CD14-positive monocyte (primary cell): ENCODE results near the gene TMEM132C. TPM values are rescaled to one million over a fixed set of nuclear protein-coding genes. Genes with fewer than 3 reads are reported as not detected.

Experiments used
- DNase-seq, 3 donors: peaks; one replicate each; pipeline ENCODE4 v3.0.0-alpha.2; 2011 to 2022
- H2AFZ ChIP-seq: 2 replicates; pipeline ENCODE4 v1.6.0; 2012; ENCODE audit warnings: mild to moderate bottlenecking, low read depth, low read length, inconsistent platforms; ENCODE audit not compliant: insufficient read depth, poor library complexity, severe bottlenecking
- H3K27ac ChIP-seq, 2 donors: 1 replicate in 1 of 2; 2 replicates in 1 of 2; pipeline ENCODE4 v1.5.1; 2012 to 2013; ENCODE audit warnings: low read length in 2 of 2, control low read depth in 1 of 2, inconsistent platforms in 1 of 2, low read depth in 1 of 2, mild to moderate bottlenecking in 1 of 2
- H3K27me3 ChIP-seq, 2 donors: one replicate each; pipeline versions ENCODE4 v1.6.0 to v1.6.1; 2011 to 2013; ENCODE audit warnings: low read length in 2 of 2; ENCODE audit not compliant: control insufficient read depth in 2 of 2, insufficient read depth in 2 of 2
- H3K36me3 ChIP-seq, 2 donors: replicated peaks in 1 of 2; 1 replicate in 1 of 2; 2 replicates in 1 of 2; pipeline versions ENCODE4 v1.5.1 to v1.6.1; 2012 to 2013; ENCODE audit warnings: low read length in 2 of 2, control low read depth in 1 of 2, inconsistent platforms in 1 of 2, mild to moderate bottlenecking in 1 of 2; ENCODE audit not compliant: insufficient read depth in 2 of 2, control insufficient read depth in 1 of 2
- H3K4me1 ChIP-seq, 2 donors: 1 replicate in 1 of 2; 2 replicates in 1 of 2; pipeline versions ENCODE4 v1.5.1 to v1.6.1; 2012 to 2013; ENCODE audit warnings: low read length in 2 of 2, control low read depth in 1 of 2, inconsistent platforms in 1 of 2, mild to moderate bottlenecking in 1 of 2, moderate library complexity in 1 of 2; ENCODE audit not compliant: insufficient read depth in 2 of 2, control insufficient read depth in 1 of 2
- H3K4me2 ChIP-seq: replicated peaks from 2 replicates; pipeline ENCODE3; 2012; ENCODE audit warnings: low read length, moderate library complexity, mild to moderate bottlenecking; ENCODE audit not compliant: poor library complexity, severe bottlenecking; ENCODE audit errors: extremely low read depth
- H3K4me3 ChIP-seq, 3 experiments: fragments of 200-600 bp in 1 of 3; sonication (generic) in 1 of 3; replicated peaks in 1 of 3; 1 replicate in 2 of 3; 2 replicates in 1 of 3; pipeline ENCODE4 v1.5.1; 2011 to 2013; ENCODE audit warnings: low read length in 3 of 3, mild to moderate bottlenecking in 3 of 3, control low read depth in 2 of 3, low read depth in 2 of 3, inconsistent platforms in 1 of 3, moderate library complexity in 1 of 3
- H3K79me2 ChIP-seq: 2 replicates; pipeline ENCODE4 v1.6.0; 2012; ENCODE audit warnings: mild to moderate bottlenecking, control low read depth, inconsistent platforms, low read length, moderate library complexity; ENCODE audit not compliant: insufficient read depth
- H3K9ac ChIP-seq: 2 replicates; pipeline ENCODE4 v1.6.0; 2017; ENCODE audit warnings: low read length, mild to moderate bottlenecking; ENCODE audit not compliant: insufficient read depth, poor library complexity, severe bottlenecking
- H3K9me3 ChIP-seq, 2 donors: replicated peaks in 1 of 2; 1 replicate in 1 of 2; 2 replicates in 1 of 2; pipeline versions ENCODE4 v1.5.1 to v1.6.1; 2012 to 2013; ENCODE audit warnings: low read length in 2 of 2, control low read depth in 1 of 2; ENCODE audit not compliant: control insufficient read depth in 1 of 2, insufficient read depth in 1 of 2
- H4K20me1 ChIP-seq: 2 replicates; pipeline ENCODE4 v1.6.0; 2012; ENCODE audit warnings: mild to moderate bottlenecking, low read length, control low read depth, moderate library complexity; ENCODE audit not compliant: insufficient read depth
- H3K27ac Mint-ChIP-seq, 7 donors: one replicate each; pipeline ENCODE4 v1.8.0; 2020; ENCODE audit warnings: mild to moderate bottlenecking in 7 of 7, mixed read lengths in 7 of 7, moderate library complexity in 6 of 7, inconsistent platforms in 2 of 7
- H3K27me3 Mint-ChIP-seq, 3 donors: one replicate each; pipeline ENCODE4 v1.8.0; 2021 to 2022; ENCODE audit warnings: low read depth in 3 of 3, mild to moderate bottlenecking in 3 of 3, mixed read lengths in 3 of 3, moderate library complexity in 3 of 3, inconsistent platforms in 1 of 3
- H3K36me3 Mint-ChIP-seq, 2 donors: one replicate each; pipeline ENCODE4 v1.8.0; 2020; ENCODE audit warnings: mixed read lengths in 2 of 2, inconsistent platforms in 1 of 2, mild to moderate bottlenecking in 1 of 2
- H3K4me1 Mint-ChIP-seq: one replicate; pipeline ENCODE4 v1.8.0; 2020; ENCODE audit warnings: mild to moderate bottlenecking, mixed read lengths
- H3K4me3 Mint-ChIP-seq, 2 donors: one replicate each; pipeline ENCODE4 v1.8.0; 2020; ENCODE audit warnings: mild to moderate bottlenecking in 2 of 2, mixed read lengths in 2 of 2, moderate library complexity in 1 of 2
- H3K9me3 Mint-ChIP-seq, 7 donors: one replicate each; pipeline ENCODE4 v1.8.0; 2020 to 2022; ENCODE audit warnings: mixed read lengths in 7 of 7, mild to moderate bottlenecking in 6 of 7, moderate library complexity in 6 of 7, inconsistent platforms in 2 of 7
- WGBS: methylation state at CpG from one replicate; pipeline ENCODE4 v1.1.5; 2013; ENCODE audit warnings: missing lambda C conversion rate; ENCODE audit not compliant: insufficient coverage; 5-methylcytosine and 5-hydroxymethylcytosine counted together
- intact Hi-C, 2 donors: fragments of 100-400 bp; cut with micrococcal nuclease; formaldehyde crosslinking; loops; one replicate each; pipeline versions ENCODE4 v1.15.0 to v1.15.1; 2023
- polyA plus RNA-seq, 3 donors: library from polyadenylated mRNA; depleted of rRNA in 1 of 3; unstranded in 2 of 3; stranded (reverse) in 1 of 3; fragments of 300-500 nt in 2 of 3; fragments of >200 nt in 1 of 3; fragmentation: Illumina TruSeq in 2 of 3; gene quantifications; 1 replicate in 2 of 3; 2 replicates in 1 of 3; pipeline ENCODE4 v1.2.3, GENCODE V29; 2012 to 2021
- TF ChIP-seq, protein P1 (sequence below): fragments of 200-600 bp; IDR thresholded peaks from one replicate; pipeline ENCODE4 v1.8.0; 2022; ENCODE audit warnings: antibody characterized with exemption, mild to moderate bottlenecking

The TMEM132C gene
- polyA plus RNA-seq, 3 donors: not detected

DNA sequence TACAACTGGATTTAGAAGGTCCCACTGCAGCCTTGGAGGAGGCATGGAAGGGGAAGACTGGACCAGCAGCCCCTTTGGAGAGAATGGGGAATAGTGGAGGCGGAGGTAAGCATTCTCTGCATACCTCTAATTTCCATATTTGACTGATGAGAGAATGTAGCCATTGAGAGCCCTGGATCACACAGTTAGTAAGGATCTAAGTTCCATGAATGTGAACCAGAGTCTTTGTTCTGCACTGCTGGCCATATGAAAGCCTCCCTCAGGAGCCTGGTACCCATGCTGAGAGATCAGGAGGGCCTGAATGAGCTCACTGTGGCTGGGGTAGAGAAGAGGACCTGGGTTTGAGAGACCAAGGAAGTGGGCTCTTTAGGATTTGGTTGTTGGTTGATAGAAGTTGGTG, 192.1 kb downstream of the TMEM132C start:
- TF ChIP-seq, protein P1, sequence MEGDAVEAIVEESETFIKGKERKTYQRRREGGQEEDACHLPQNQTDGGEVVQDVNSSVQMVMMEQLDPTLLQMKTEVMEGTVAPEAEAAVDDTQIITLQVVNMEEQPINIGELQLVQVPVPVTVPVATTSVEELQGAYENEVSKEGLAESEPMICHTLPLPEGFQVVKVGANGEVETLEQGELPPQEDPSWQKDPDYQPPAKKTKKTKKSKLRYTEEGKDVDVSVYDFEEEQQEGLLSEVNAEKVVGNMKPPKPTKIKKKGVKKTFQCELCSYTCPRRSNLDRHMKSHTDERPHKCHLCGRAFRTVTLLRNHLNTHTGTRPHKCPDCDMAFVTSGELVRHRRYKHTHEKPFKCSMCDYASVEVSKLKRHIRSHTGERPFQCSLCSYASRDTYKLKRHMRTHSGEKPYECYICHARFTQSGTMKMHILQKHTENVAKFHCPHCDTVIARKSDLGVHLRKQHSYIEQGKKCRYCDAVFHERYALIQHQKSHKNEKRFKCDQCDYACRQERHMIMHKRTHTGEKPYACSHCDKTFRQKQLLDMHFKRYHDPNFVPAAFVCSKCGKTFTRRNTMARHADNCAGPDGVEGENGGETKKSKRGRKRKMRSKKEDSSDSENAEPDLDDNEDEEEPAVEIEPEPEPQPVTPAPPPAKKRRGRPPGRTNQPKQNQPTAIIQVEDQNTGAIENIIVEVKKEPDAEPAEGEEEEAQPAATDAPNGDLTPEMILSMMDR: no peak
- no CpG with 5 or more reads among the region's 1 CpG for WGBS
- Histone ChIP-seq H3K4me1 (no peaks in the 10 kb centered on the region), H3K9ac (no peak overlapping the region), H3K79me2 (no peaks in the 10 kb centered on the region), H3K36me3 (no peaks in the 10 kb centered on the region), H3K9me3 (peaks cover 0 to 4% of the 10 kb centered on the region in 2 donors), H3K27ac (no peak overlapping the region), H3K4me2 (no peak overlapping the region), H2AFZ (no peak overlapping the region), H3K4me3 (no peak overlapping the region), H3K27me3 (no peaks in the 10 kb centered on the region), H4K20me1 (no peaks in the 10 kb centered on the region)
- Mint-ChIP-seq H3K9me3 (peaks cover 0 to 18% (median 6%) of the 10 kb centered on the region in 7 donors), H3K27me3 (no peaks in the 10 kb centered on the region), H3K36me3 (no peaks in the 10 kb centered on the region), H3K27ac (no peak overlapping the region), H3K4me3 (no peak overlapping the region), H3K4me1 (no peaks in the 10 kb centered on the region)
- intact Hi-C loops: no loop called here
- DNase-seq: no peak

DNA sequence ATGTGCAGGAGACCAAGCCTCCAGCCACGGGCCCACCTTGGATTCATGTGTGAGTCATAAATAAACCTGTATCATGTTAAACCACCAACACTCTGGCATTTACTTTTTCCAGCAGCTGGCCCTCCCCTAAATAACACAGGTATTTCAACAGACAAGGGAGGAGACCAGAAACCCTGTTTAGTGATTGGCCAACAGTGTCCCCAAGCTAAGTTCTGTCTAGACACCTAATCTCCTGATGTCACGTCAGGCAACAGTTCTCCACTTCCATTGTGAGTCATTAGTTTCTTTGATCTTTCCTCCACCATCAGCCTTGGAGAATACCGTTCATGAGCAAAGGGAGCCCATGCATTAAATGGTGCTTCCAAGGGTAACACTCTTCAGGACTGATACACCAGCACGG, 196.9 kb downstream of the TMEM132C start:
- H3K36me3 Mint-ChIP-seq: no peaks in the 10 kb centered on the region
- Histone ChIP-seq H3K27ac (no peak overlapping the region), H3K79me2 (no peaks in the 10 kb centered on the region), H3K4me2 (no peak overlapping the region), H3K4me1 (no peaks in the 10 kb centered on the region), H3K4me3 (no peak overlapping the region), H3K27me3 (no peaks in the 10 kb centered on the region), H3K36me3 (no peaks in the 10 kb centered on the region), H3K9me3 (peaks cover 6 to 9% of the 10 kb centered on the region in 2 donors), H3K9ac (no peak overlapping the region), H4K20me1 (no peaks in the 10 kb centered on the region), H2AFZ (no peak overlapping the region)
- H3K4me3 Mint-ChIP-seq: no peak overlapping the region
- DNase-seq: no peak
- no peaks in the 10 kb centered on the region for H3K4me1 Mint-ChIP-seq
- H3K27me3 Mint-ChIP-seq: peaks cover 1 to 4% (median 3%) of the 10 kb centered on the region in 3 donors
- 76% methylated on average over 3 of the region's 4 CpGs for WGBS
- TF ChIP-seq, protein P1: no peak
- H3K27ac Mint-ChIP-seq: no peak overlapping the region
- intact Hi-C loops: no loop called here
- H3K9me3 Mint-ChIP-seq: peaks cover 3 to 20% (median 11%) of the 10 kb centered on the region in 7 donors
